ENCODE measurements around the gene ZNF101. TPM values are rescaled to one million over a fixed set of nuclear protein-coding genes. Genes with fewer than 3 reads are reported as not detected.
A peak's percentile ranks its signal among the peaks of the same experiment; 100 is the strongest.

The ZNF101 gene
- total RNA-seq, 2 donors from 2014 or later, result 2.2 to 8.3 TPM

DNA sequence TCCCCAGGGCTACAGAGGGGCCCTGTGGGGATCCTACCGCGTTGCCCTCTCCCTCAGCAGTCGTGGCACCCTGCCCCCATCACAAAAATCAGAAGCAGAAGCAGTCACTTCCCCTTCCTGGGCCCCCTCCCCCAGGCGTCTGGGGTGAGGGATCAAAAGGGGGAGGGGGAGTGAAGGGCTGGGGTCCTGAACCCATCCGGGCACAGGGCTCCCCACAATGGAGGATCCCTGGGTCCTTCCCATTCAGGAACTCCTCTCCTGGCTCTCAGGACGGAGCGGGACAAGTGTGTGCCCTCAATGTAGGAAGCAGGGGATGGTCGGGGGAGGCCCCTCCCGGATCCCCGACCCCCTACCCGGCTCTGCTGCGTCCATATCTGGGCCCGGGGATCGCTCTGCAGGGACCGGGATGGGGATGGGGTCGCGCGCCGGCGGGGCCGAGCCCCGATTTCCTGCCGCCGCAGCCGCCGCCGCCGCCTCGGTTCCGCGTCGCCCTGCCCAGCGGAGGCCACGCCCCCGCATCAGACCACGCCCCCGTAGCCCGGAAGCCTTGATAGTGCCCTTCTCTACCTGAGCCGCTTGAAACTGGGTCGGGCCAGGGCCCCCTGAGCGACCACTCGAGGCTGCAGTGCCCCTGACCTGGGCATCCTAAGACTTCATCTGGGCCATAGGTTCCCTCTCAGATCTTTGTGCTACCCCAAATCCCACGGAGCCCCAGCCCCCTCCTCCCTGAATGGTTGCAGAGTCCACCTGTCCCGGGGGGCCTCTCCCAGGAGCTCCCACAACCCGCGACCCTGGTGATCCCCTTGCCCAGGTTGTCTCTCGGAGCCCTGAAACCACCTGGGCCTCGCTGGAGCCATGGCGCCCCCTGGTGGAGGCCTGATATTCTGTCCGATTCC is 25.2 kb upstream of the ZNF101 start, which contains the start of gene GMIP:
Gene GMIP (minus strand): TSS at position 500 of the 896 bp plus-strand sequence. CDS start 128 bp downstream, at position 372.
- ATAC-seq (ENCODE audit: insufficient number of reproducible peaks, low FRiP score, low read depth), result peak; percentile 53
- DNase-seq (ENCODE audit: low spot score), result no peak
- H3K4me3 ChIP-seq, result peak within 1 kb of the TSS; percentile 82
- H3K27ac ChIP-seq, result peak within 1 kb of the TSS in 1 of 2 donors; percentile 40
- TF ChIP-seq, protein P1, sequence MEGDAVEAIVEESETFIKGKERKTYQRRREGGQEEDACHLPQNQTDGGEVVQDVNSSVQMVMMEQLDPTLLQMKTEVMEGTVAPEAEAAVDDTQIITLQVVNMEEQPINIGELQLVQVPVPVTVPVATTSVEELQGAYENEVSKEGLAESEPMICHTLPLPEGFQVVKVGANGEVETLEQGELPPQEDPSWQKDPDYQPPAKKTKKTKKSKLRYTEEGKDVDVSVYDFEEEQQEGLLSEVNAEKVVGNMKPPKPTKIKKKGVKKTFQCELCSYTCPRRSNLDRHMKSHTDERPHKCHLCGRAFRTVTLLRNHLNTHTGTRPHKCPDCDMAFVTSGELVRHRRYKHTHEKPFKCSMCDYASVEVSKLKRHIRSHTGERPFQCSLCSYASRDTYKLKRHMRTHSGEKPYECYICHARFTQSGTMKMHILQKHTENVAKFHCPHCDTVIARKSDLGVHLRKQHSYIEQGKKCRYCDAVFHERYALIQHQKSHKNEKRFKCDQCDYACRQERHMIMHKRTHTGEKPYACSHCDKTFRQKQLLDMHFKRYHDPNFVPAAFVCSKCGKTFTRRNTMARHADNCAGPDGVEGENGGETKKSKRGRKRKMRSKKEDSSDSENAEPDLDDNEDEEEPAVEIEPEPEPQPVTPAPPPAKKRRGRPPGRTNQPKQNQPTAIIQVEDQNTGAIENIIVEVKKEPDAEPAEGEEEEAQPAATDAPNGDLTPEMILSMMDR (IDR thresholded peaks at IDR 0.05), result peak; percentile 88
- H3K27me3 ChIP-seq (replicated peaks; ENCODE audit: insufficient read depth), result no peaks in the 10 kb centered on the region
- no peaks in the 10 kb centered on the region for H3K9me3 ChIP-seq
- peaks cover 23% of the 10 kb centered on the region for H3K36me3 ChIP-seq
- H3K4me1 ChIP-seq (ENCODE audit: control insufficient read depth in 1 of 2, low read depth in 2 of 2), result peaks cover 0 to 6% of the 10 kb centered on the region in 2 donors

DNA sequence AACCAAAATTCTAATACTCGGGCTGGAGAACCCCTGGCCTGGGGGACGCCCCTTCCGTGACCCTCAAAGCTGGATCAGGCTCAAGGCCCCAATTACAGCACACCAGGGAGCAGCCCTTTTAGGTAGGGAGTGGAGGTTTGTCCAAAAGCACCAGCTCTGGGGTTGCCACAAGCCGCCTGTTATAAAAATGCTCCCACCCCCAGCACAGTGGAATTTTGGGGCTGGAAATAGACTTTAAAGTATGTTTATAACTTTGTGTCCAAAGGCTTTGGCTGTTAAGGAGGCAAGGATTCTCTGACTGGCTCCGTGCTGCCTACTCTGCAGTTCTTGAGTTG is 24.6 kb upstream of the ZNF101 start:
- ATAC-seq (ENCODE audit: insufficient number of reproducible peaks, low FRiP score, low read depth) (no peak), DNase-seq (ENCODE audit: low spot score) (no peak)
- no peaks in the 10 kb centered on the region for H3K27me3 ChIP-seq (replicated peaks; ENCODE audit: insufficient read depth)
- peaks cover 0 to 6% of the 10 kb centered on the region in 2 donors for H3K4me1 ChIP-seq (ENCODE audit: control insufficient read depth in 1 of 2, low read depth in 2 of 2)
- peak overlapping the region; percentile 82 for H3K4me3 ChIP-seq
- TF ChIP-seq, protein P1 (IDR thresholded peaks at IDR 0.05), result no peak
- no peak overlapping the region for H3K27ac ChIP-seq
- peaks cover 23% of the 10 kb centered on the region for H3K36me3 ChIP-seq
- no peaks in the 10 kb centered on the region for H3K9me3 ChIP-seq

DNA sequence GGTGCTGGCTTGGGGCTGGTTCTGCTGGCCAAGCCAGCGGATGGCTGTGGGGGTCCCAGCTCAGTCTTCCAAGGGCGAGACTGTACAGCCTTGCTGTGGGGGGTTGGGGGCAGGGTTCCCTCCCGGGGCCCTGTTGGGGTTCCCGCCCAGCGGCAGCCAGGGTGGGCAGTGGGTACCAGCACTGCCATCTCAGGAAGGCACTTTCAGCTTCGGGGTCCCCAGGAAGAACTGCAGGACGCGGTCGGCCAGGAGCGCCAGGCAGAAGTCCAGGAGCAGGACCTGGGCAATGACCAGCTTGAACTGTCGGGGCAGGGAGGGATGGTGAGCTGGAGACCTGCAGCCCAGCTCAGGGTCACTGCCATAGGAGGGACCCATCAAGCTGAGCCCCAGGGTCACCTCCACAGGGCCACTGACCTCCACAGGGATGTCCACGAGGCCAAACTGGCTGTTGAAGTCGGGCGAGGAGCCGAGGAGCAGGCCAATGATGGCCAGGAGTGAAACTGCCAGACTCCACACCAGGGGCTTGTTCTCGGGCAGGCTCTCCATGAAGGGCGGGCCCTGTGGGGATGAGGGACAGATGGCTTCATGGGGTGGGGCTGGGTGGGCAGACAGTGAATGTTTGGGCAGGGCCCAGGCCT is 23.3 kb upstream of the ZNF101 start:
- Histone ChIP-seq H3K36me3 (peaks cover 35% of the 10 kb centered on the region), H3K9me3 (no peaks in the 10 kb centered on the region), H3K4me3 (no peak overlapping the region), H3K4me1 (ENCODE audit: control insufficient read depth in 1 of 2, low read depth in 2 of 2) (peaks cover 0 to 6% of the 10 kb centered on the region in 2 donors), H3K27ac (no peak overlapping the region), H3K27me3 (replicated peaks; ENCODE audit: insufficient read depth) (no peaks in the 10 kb centered on the region)
- ATAC-seq (ENCODE audit: insufficient number of reproducible peaks, low FRiP score, low read depth), result no peak
- no peak for DNase-seq (ENCODE audit: low spot score)
- TF ChIP-seq, protein P1 (IDR thresholded peaks at IDR 0.05), result no peak

DNA sequence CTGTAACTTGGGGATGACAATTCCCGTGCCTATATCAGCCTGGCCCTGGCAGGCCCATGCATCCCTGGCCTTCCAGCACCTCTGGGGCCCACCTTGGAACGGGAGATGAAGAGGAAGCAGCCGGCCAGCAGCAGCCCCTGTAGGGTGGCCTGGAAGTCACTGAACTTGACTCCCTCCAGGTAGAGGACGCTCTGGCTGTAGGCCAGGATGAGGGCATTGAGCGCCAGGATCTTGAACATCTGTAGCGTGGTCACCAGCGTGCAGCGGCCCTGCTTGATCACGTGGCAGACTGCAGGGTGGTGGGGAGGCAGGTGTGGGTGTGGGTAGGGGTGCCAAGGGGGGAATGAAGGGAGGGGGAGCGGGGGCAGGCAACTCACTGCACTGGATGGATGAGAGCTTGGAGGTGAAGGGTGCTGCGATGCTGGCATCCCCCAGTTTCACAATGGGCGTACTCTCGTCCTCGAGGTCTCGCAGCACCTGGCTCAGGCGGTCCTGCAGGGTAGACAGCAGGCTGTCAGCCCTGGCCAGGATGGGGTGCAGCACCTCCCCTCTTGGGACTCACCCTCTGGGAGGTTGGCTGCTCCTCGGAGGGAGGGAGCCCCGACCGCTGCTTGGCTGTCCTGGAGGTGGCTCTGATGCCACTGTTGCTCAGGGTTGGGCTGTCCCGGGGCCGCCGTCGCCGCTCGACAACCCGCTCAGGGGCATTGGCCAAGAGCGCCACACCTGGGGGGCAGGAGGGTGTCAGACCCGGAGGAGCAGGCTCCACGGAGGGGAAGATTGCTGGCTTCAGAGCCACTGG is 21.4 kb upstream of the ZNF101 start:
- H3K36me3 ChIP-seq, result peaks cover 53% of the 10 kb centered on the region

More for the DNA sequence above, 21.4 kb upstream of the ZNF101 start:
- ATAC-seq (ENCODE audit: insufficient number of reproducible peaks, low FRiP score, low read depth) (no peak), DNase-seq (ENCODE audit: low spot score) (no peak)
- H3K27ac ChIP-seq, result no peak overlapping the region
- H3K4me3 ChIP-seq, result no peak overlapping the region
- TF ChIP-seq, protein P1 (IDR thresholded peaks at IDR 0.05), result no peak
- H3K27me3 ChIP-seq (replicated peaks; ENCODE audit: insufficient read depth), result no peaks in the 10 kb centered on the region
- no peaks in the 10 kb centered on the region for H3K9me3 ChIP-seq
- H3K4me1 ChIP-seq (ENCODE audit: control insufficient read depth in 1 of 2, low read depth in 2 of 2), result peaks cover 0 to 6% of the 10 kb centered on the region in 2 donors
